Measurements from ENCODE around the gene CHST9. TPM values are rescaled to one million over a fixed set of nuclear protein-coding genes. Genes with fewer than 3 reads are reported as not detected.
A peak's percentile ranks its signal among the peaks of the same experiment; 100 is the strongest.

CHST9 gene
- total and polyA plus RNA-seq, 12 donors, result 0.22 to 11.8 (median 4.0) TPM

- 80% methylated on average over 3 of the region's 3 CpGs for WGBS, 2 donors
- H3K9me3 ChIP-seq, result no peaks in the 10 kb centered on the region
- ATAC-seq, result no peak
- no peaks in the 10 kb centered on the region for H3K4me1 ChIP-seq
- H3K4me3 ChIP-seq, result no peak overlapping the region
- no peak for DNase-seq
- intact Hi-C loops (cut with DNase I), result no loop called here
- no peak for TF ChIP-seq CTCF (IDR thresholded peaks at IDR 0.05)
- no peaks in the 10 kb centered on the region for H3K27me3 ChIP-seq
- H3K36me3 ChIP-seq, result no peaks in the 10 kb centered on the region
- H3K27ac ChIP-seq, result no peak overlapping the region
Measured at GRCh38 chr18:27075828-27076227, 109.3 kb downstream of the CHST9 start.

GRCh38 chr18:27073404-27073830 lies 111.7 kb downstream of the CHST9 start:
- TF ChIP-seq CTCF (IDR thresholded peaks at IDR 0.05), result no peak
- no peak overlapping the region for H3K4me3 ChIP-seq
- WGBS, 2 donors, result 72 to 73% methylated on average over 5 of the region's 5 CpGs
- no peak overlapping the region for H3K27ac ChIP-seq
- no peaks in the 10 kb centered on the region for H3K4me1 ChIP-seq
- no peaks in the 10 kb centered on the region for H3K36me3 ChIP-seq
- no peaks in the 10 kb centered on the region for H3K9me3 ChIP-seq
- ATAC-seq, result no peak
- intact Hi-C loops (cut with DNase I), result no loop called here
- H3K27me3 ChIP-seq, result no peaks in the 10 kb centered on the region
- DNase-seq, result no peak

- no peaks in the 10 kb centered on the region for H3K27me3 ChIP-seq
- no peak for TF ChIP-seq CTCF (IDR thresholded peaks at IDR 0.05)
- no peaks in the 10 kb centered on the region for H3K36me3 ChIP-seq
- H3K4me1 ChIP-seq, result peaks cover 0 to 9% (median 0%) of the 10 kb centered on the region in 9 donors
- ATAC-seq, result peak in 5 of 8 donors; percentile 57 to 92 (median 69)
- DNase-seq, result no peak
- H3K27ac ChIP-seq, result peak overlapping the region in 3 of 10 donors; percentile 12 to 41 (median 21)
- H3K4me3 ChIP-seq, result no peak overlapping the region
- 73 to 74% methylated on average over 3 of the region's 3 CpGs for WGBS, 2 donors
- no peaks in the 10 kb centered on the region for H3K9me3 ChIP-seq
- intact Hi-C loops (cut with DNase I), result loop anchor here in 2 of 10 donors (5.0 to 10.0 kb wide), 2 partner anchors 73 to 80 kb away; no protein-coding TSS in a partner anchor
Measured at GRCh38 chr18:27064673-27065072, 120.4 kb downstream of the CHST9 start.

GRCh38 chr18:27062802-27063201 lies 122.3 kb downstream of the CHST9 start:
- intact Hi-C loops (cut with DNase I), result loop anchor here in 2 of 10 donors (5.0 to 10.0 kb wide), 2 partner anchors 74 to 82 kb away; no protein-coding TSS in a partner anchor
- Histone ChIP-seq H3K36me3 (no peaks in the 10 kb centered on the region), H3K27me3 (no peaks in the 10 kb centered on the region), H3K4me3 (no peak overlapping the region), H3K27ac (no peak overlapping the region), H3K4me1 (peaks cover 0 to 15% (median 5%) of the 10 kb centered on the region in 9 donors), H3K9me3 (no peaks in the 10 kb centered on the region)
- WGBS, 2 donors, result 88 to 93% methylated on average over 2 of the region's 2 CpGs
- TF ChIP-seq CTCF (IDR thresholded peaks at IDR 0.05), result no peak
- ATAC-seq, result no peak
- no peak for DNase-seq
